SK-N-SH treated with all-trans-retinoic acid at 6 μM for 48 hours (cell line): Measurements from ENCODE around the gene STOML2.

Experiments used
- ATAC-seq: fragments of 200-7000 bp; cut with Tn5 transposase; 3 replicates; pipeline ENCODE4 v1.9.1; 2020; ENCODE audit warnings: mild to moderate bottlenecking, moderate library complexity
- ARNTL ChIP-seq: fragments of 450-650 bp; formaldehyde crosslinking; IDR thresholded peaks from 2 replicates; pipeline ENCODE4 v1.5.0; 2020; ENCODE audit warnings: low read depth, mild to moderate bottlenecking, moderate library complexity, borderline replicate concordance
- BACH2 ChIP-seq: fragments of 250-450 bp; sonication (Bioruptor Pico); IDR thresholded peaks from 2 replicates; pipeline ENCODE4 v1.9.0; 2021; ENCODE audit warnings: mild to moderate bottlenecking, borderline replicate concordance
- CREB5 ChIP-seq: fragments of 250-450 bp; sonication (Bioruptor Pico); IDR thresholded peaks from 2 replicates; pipeline ENCODE4 v1.5.1; 2020; ENCODE audit warnings: low read depth, mild to moderate bottlenecking, moderate library complexity
- CSDC2 ChIP-seq: fragments of 250-450 bp; sonication (Bioruptor Pico); IDR thresholded peaks from 2 replicates; pipeline ENCODE4 v1.5.0; 2020; ENCODE audit warnings: mild to moderate bottlenecking, moderate library complexity
- ESRRG ChIP-seq: fragments of 250-450 bp; sonication (Bioruptor Pico); IDR thresholded peaks from 2 replicates; pipeline ENCODE4 v1.6.1; 2021; ENCODE audit warnings: mild to moderate bottlenecking
- GLIS3 ChIP-seq: fragments of 250-450 bp; sonication (Bioruptor Pico); IDR thresholded peaks from 2 replicates; pipeline ENCODE4 v1.5.0; 2020; ENCODE audit warnings: mild to moderate bottlenecking, moderate library complexity
- ISL1 ChIP-seq: fragments of 250-450 bp; sonication (Bioruptor Pico); IDR thresholded peaks from 2 replicates; pipeline ENCODE4 v2.1.2; 2022; ENCODE audit warnings: mild to moderate bottlenecking, moderate library complexity
- OSR1 ChIP-seq: fragments of 250-450 bp; sonication (Bioruptor Pico); IDR thresholded peaks from 2 replicates; pipeline ENCODE4 v1.8.0; 2022; ENCODE audit warnings: moderate library complexity, mild to moderate bottlenecking, inconsistent platforms
- PATZ1 ChIP-seq: fragments of 250-450 bp; sonication (Bioruptor Pico); IDR thresholded peaks from 2 replicates; pipeline ENCODE4 v1.8.0; 2020; ENCODE audit warnings: mild to moderate bottlenecking, moderate library complexity, borderline replicate concordance
- POU6F1 ChIP-seq: fragments of 250-450 bp; sonication (Bioruptor Pico); IDR thresholded peaks from 2 replicates; pipeline ENCODE4 v1.8.0; 2021; ENCODE audit warnings: low read depth, mild to moderate bottlenecking, moderate library complexity, borderline replicate concordance
- PPARA ChIP-seq: fragments of 250-450 bp; sonication (Bioruptor Pico); IDR thresholded peaks from 2 replicates; pipeline ENCODE4 v1.5.0; 2020; ENCODE audit warnings: mild to moderate bottlenecking, borderline replicate concordance
- RARB ChIP-seq: fragments of 250-450 bp; sonication (Bioruptor Pico); IDR thresholded peaks from 2 replicates; pipeline ENCODE4 v1.8.0; 2021; ENCODE audit warnings: mild to moderate bottlenecking, moderate library complexity
- SNAI2 ChIP-seq: fragments of 250-450 bp; sonication (Bioruptor Pico); IDR thresholded peaks from 2 replicates; pipeline ENCODE4 v1.5.0; 2020; ENCODE audit warnings: mild to moderate bottlenecking, moderate library complexity
- TCF4 ChIP-seq: fragments of 250-450 bp; sonication (Bioruptor Pico); IDR thresholded peaks from 2 replicates; pipeline ENCODE4 v1.8.0; 2021; ENCODE audit warnings: mild to moderate bottlenecking, moderate library complexity, borderline replicate concordance
- TOX ChIP-seq: fragments of 250-450 bp; sonication (Bioruptor Pico); IDR thresholded peaks from 2 replicates; pipeline ENCODE4 v1.8.0; 2021; ENCODE audit warnings: mild to moderate bottlenecking, moderate library complexity, borderline replicate concordance
- ZC3H10 ChIP-seq: fragments of 250-450 bp; sonication (Bioruptor Pico); IDR thresholded peaks from 2 replicates; pipeline ENCODE4 v1.5.1; 2021; ENCODE audit warnings: mild to moderate bottlenecking, moderate library complexity
- ZFP3 ChIP-seq: fragments of 250-450 bp; sonication (Bioruptor Pico); IDR thresholded peaks from 2 replicates; pipeline ENCODE4 v1.5.0; 2020; ENCODE audit warnings: mild to moderate bottlenecking, moderate library complexity
- ZFP30 ChIP-seq: fragments of 450-650 bp; formaldehyde crosslinking; IDR thresholded peaks from 2 replicates; pipeline ENCODE4 v1.5.0; 2022; ENCODE audit warnings: mild to moderate bottlenecking, moderate library complexity
- ZNF565 ChIP-seq: fragments of 450-650 bp; formaldehyde crosslinking; conservative IDR thresholded peaks from 2 replicates; pipeline ENCODE4 v1.5.0; 2020; ENCODE audit warnings: low read depth, mild to moderate bottlenecking, moderate library complexity
- ZNF70 ChIP-seq: fragments of 450-650 bp; formaldehyde crosslinking; IDR thresholded peaks from 2 replicates; pipeline ENCODE4 v1.5.0; 2020; ENCODE audit warnings: mild to moderate bottlenecking, moderate library complexity
- TF ChIP-seq, protein P1 (sequence below): fragments of 250-450 bp; sonication (Bioruptor Pico); IDR thresholded peaks from 2 replicates; pipeline ENCODE4 v1.5.1; 2021; ENCODE audit warnings: mild to moderate bottlenecking, moderate library complexity
- TF ChIP-seq, protein P2 (sequence below): fragments of 250-450 bp; sonication (Bioruptor Pico); IDR thresholded peaks from 2 replicates; pipeline ENCODE4 v1.5.0; 2020; ENCODE audit warnings: mild to moderate bottlenecking, moderate library complexity

STOML2 gene

GRCh38 chr9:35056571-35057270, 46.2 kb downstream of the STOML2 start:
- ATAC-seq: no peak
- TF ChIP-seq SNAI2 (CRISPR knock-in tag) (no peak), ISL1 (no peak), ZFP30 (CRISPR knock-in tag) (no peak), ESRRG (no peak), CREB5 (CRISPR knock-in tag) (no peak), CSDC2 (CRISPR knock-in tag) (no peak), OSR1 (CRISPR knock-in tag) (no peak), ZNF565 (no peak), PATZ1 (CRISPR knock-in tag) (no peak), BACH2 (no peak), ARNTL (no peak), TCF4 (CRISPR knock-in tag) (no peak), GLIS3 (CRISPR knock-in tag) (no peak), RARB (CRISPR knock-in tag) (no peak), POU6F1 (CRISPR knock-in tag) (no peak), TOX (no peak), ZNF70 (CRISPR knock-in tag) (no peak), PPARA (CRISPR knock-in tag) (no peak)
- TF ChIP-seq, protein P1, sequence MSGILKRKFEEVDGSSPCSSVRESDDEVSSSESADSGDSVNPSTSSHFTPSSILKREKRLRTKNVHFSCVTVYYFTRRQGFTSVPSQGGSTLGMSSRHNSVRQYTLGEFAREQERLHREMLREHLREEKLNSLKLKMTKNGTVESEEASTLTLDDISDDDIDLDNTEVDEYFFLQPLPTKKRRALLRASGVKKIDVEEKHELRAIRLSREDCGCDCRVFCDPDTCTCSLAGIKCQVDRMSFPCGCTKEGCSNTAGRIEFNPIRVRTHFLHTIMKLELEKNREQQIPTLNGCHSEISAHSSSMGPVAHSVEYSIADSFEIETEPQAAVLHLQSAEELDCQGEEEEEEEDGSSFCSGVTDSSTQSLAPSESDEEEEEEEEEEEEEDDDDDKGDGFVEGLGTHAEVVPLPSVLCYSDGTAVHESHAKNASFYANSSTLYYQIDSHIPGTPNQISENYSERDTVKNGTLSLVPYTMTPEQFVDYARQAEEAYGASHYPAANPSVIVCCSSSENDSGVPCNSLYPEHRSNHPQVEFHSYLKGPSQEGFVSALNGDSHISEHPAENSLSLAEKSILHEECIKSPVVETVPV (CRISPR knock-in tag): no peak
- TF ChIP-seq, protein P2, sequence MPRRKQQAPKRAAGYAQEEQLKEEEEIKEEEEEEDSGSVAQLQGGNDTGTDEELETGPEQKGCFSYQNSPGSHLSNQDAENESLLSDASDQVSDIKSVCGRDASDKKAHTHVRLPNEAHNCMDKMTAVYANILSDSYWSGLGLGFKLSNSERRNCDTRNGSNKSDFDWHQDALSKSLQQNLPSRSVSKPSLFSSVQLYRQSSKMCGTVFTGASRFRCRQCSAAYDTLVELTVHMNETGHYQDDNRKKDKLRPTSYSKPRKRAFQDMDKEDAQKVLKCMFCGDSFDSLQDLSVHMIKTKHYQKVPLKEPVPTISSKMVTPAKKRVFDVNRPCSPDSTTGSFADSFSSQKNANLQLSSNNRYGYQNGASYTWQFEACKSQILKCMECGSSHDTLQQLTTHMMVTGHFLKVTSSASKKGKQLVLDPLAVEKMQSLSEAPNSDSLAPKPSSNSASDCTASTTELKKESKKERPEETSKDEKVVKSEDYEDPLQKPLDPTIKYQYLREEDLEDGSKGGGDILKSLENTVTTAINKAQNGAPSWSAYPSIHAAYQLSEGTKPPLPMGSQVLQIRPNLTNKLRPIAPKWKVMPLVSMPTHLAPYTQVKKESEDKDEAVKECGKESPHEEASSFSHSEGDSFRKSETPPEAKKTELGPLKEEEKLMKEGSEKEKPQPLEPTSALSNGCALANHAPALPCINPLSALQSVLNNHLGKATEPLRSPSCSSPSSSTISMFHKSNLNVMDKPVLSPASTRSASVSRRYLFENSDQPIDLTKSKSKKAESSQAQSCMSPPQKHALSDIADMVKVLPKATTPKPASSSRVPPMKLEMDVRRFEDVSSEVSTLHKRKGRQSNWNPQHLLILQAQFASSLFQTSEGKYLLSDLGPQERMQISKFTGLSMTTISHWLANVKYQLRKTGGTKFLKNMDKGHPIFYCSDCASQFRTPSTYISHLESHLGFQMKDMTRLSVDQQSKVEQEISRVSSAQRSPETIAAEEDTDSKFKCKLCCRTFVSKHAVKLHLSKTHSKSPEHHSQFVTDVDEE: no peak

DNA sequence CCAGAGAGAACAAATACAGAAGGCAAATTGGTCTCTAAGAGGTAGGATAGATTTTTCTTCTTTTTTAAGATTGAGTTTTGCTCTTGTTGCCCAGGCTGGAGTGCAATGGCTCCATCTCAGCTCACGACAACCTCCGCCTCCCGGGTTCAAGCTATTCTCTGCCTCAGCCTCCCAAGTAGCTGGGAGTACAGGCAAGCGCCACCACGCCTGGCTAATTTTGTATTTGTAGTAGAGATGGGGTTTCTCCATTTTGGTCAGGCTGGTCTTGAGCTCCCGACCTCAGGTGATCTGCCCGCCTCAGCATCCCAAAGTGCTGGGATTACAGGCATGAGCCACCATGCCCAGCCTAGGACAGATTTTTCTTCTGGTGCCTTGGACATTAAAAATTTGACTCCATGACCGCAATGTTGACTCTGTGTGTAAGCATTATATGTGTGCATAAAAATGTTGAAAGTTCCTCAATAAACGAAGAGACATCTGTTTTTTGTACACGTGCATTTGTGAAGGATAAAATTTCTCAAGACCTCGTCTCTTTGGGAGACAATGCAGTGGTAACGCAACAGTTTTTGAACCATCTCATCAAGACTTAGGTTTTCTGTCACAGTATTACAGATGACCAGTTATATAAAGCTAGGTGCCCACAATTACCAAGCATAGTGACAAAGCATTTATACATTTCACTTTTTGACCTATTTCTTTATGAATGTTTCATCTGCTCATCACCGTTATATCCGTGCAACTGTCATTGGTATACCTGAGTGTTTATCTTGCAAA, 47.9 kb downstream of the STOML2 start:
- ATAC-seq: no peak
- no peak for TF ChIP-seq ARNTL
- no peak for TF ChIP-seq PATZ1 (CRISPR knock-in tag)
- TF ChIP-seq POU6F1 (CRISPR knock-in tag): no peak
- TF ChIP-seq PPARA (CRISPR knock-in tag): no peak
- TF ChIP-seq ZFP3: no peak
- TF ChIP-seq CREB5 (CRISPR knock-in tag): no peak
- no peak for TF ChIP-seq ZNF565
- no peak for TF ChIP-seq ZC3H10 (CRISPR knock-in tag)
- TF ChIP-seq ZNF70 (CRISPR knock-in tag): no peak
- TF ChIP-seq GLIS3 (CRISPR knock-in tag): no peak
- no peak for TF ChIP-seq ZFP30 (CRISPR knock-in tag)
- TF ChIP-seq BACH2: no peak
- no peak for TF ChIP-seq TCF4 (CRISPR knock-in tag)
- TF ChIP-seq CSDC2 (CRISPR knock-in tag): no peak
- TF ChIP-seq ESRRG: no peak
